ENCODE measurements around the gene RYR2.

DNA sequence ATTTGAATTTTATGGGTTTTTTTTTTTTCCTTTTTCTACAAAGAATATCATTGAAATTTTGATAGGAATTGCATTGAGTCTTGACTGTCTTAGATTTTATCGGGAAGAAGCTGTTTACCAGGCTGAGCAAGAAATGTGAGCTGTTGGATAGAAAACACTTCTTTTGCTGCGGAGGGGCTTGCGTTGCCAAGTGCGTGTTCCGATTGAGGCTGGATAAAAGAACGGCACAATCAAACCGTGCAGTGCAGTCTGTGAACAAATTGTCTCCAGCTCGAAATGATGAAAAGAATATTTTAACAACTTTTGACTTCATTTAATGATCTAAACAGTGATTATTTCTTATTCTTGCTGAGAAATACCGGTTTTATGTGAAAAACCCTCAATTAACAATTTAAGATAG is 149.4 kb downstream of the RYR2 start:
- no peak for TF ChIP-seq CTCF (IDR thresholded peaks at IDR 0.05 in 2 of 3, conservative IDR thresholded peaks at IDR 0.05 in 1 of 3; ENCODE audit: insufficient read depth in 2 of 3, low read depth in 1 of 3, low read length in 3 of 3)
- no peak for TF ChIP-seq POLR2B (IDR thresholded peaks at IDR 0.05; ENCODE audit: low read depth, partially characterized antibody)
- TF ChIP-seq, protein P1, sequence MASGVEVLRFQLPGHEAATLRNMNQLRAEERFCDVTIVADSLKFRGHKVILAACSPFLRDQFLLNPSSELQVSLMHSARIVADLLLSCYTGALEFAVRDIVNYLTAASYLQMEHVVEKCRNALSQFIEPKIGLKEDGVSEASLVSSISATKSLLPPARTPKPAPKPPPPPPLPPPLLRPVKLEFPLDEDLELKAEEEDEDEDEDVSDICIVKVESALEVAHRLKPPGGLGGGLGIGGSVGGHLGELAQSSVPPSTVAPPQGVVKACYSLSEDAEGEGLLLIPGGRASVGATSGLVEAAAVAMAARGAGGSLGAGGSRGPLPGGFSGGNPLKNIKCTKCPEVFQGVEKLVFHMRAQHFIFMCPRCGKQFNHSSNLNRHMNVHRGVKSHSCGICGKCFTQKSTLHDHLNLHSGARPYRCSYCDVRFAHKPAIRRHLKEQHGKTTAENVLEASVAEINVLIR (CRISPR knock-in tag; IDR thresholded peaks at IDR 0.05): no peak
- TF ChIP-seq POLR2AphosphoS5 (IDR thresholded peaks at IDR 0.05; ENCODE audit: control insufficient read depth, insufficient read depth, low read depth, low read length): no peak
- no peak for TF ChIP-seq CREM (IDR thresholded peaks at IDR 0.05; ENCODE audit: low read depth)
- no peak for TF ChIP-seq MXI1 (IDR thresholded peaks at IDR 0.05; ENCODE audit: low read depth, low read length)
- no peak for TF ChIP-seq ZBTB33 (CRISPR knock-in tag; IDR thresholded peaks at IDR 0.05)
- no peak for TF ChIP-seq ZNF780A (CRISPR knock-in tag; IDR thresholded peaks at IDR 0.05)
- no peak for TF ChIP-seq RCOR1 (IDR thresholded peaks at IDR 0.05; ENCODE audit: borderline replicate concordance in 1 of 2, low read depth in 2 of 2, low read length in 2 of 2)
- no peak for TF ChIP-seq EP300 (IDR thresholded peaks at IDR 0.05; ENCODE audit: low read length)
- no peak for TF ChIP-seq CREB1 (IDR thresholded peaks at IDR 0.05)
- TF ChIP-seq CREB1 (CRISPR knock-in tag; IDR thresholded peaks at IDR 0.05): no peak
